Renal cortical epithelial cell (primary cell): Measurements from ENCODE around the gene MRPL53. TPM values are rescaled to one million over a fixed set of nuclear protein-coding genes. Genes with fewer than 3 reads are reported as not detected.
A peak's percentile ranks its signal among the peaks of the same experiment; 100 is the strongest.
"Not testable (repeated sequence)": the region's sequence is repeated elsewhere in the genome, so short reads cannot be mapped to it uniquely, and the experiment has no call there.

Experiments used
- DNase-seq: peaks from one replicate; pipeline ENCODE4 v3.0.0-alpha.2; 2011; ENCODE audit warnings: low read depth
- total RNA-seq: library from RNA; depleted of rRNA; stranded (reverse); fragments of >200 nt; gene quantifications from 2 replicates; pipeline ENCODE4 v1.2.3, GENCODE V29; 2014

MRPL53 gene
- total RNA-seq, 1 donor from 2014 or later: 15.2 TPM

DNA sequence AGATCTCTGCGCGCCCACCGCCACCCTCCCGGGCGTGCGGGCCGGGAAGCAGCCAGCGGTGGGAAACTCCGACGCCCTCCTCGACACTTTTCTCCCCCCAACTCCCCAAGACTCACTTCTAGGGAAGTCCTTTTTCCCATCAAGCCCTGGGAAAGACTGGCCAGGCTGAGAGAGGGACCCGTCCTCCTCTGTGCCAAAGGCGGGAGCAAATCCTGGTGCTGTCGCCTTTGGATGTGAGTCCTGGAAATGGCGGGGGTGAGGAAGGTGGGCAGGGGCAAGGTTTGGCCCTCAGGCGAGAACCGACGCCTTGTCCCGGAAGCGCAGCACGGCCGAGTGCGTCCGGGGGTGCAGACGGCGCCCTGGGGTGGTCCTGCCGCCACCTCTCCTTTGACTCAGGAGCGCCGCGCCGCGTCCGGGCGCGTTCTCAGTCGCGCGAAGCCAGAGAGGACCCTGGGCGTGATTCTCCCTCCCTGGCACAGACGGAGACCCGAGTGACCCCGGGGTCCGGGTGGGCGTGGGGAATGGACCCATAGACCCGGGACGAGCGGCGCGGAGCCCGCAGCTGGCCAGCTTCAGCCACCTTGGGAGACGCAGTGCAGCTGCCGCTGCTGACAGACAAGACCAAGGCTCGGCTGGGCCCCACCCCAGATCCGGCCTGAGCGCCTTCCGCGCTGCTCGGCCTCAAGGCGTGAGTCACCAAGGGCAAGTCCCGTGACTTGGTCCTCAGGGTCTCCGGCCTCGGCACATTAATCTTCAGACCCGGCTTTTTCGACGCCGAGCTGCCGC is 30.4 kb upstream of the MRPL53 start:
- DNase-seq: peak; percentile 62

DNA sequence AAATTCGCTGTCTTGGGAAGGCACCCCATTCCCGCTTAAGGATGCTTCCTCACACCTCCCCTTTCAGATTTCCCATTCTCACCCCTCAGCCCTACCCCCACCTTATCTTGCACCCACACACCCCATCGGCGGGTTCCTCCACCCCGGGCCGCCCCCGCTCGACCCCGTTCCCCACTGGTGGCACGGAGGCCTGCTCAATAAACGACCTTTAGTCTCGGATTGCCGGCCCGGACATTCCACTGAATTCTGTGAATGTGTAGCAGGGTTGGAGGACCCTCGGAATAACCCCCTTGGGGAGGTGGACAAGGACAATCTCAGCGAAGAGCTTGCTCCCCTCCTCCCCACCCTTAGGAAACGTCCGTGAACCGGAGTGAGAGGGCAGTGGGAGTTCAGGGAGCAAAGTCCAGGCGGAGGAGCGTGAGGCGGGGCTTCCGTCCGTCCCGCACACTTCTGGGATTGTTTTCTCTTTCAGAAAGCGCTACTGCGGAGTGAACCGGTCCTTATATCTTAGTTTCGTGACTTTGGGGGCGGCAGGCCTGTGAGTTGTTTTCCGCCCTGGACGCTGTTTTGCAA is 29.8 kb upstream of the MRPL53 start:
- DNase-seq: no peak

DNA sequence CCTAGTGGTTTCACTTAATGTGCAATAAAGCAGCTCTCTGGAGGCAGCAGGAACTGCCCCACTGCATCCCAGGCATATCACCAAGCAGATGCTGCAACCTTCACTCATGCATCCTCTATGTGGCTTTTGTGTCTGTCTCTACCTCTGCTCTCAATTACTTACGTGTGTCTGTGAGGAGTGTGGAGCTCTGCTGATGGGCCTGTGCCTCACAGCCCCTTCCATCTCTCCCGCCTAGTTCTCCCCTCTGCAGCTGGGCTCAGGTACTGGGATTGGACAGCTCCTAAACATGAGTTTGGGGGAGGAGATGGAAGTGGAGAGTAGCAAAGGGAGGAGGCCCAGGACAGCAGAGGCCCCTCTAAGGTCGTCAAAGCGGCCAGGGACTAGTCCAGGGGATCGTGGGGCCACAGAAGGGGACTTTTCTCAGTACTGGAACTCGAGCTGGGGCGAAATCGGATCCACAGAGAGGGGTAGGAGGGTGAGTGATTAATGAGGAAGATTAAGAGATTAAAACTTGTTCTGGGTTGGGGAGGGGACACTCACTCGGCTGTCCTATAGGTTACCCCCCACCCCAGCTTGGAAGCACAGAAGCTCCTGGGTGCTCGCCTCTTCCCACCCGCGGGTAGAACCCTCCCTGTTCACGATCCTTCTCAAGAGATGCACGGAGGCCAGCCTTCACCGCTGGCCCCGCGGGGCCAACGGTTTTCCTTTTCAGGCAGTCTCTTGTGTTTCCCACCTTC is 29.0 kb upstream of the MRPL53 start:
- no peak for DNase-seq

DNA sequence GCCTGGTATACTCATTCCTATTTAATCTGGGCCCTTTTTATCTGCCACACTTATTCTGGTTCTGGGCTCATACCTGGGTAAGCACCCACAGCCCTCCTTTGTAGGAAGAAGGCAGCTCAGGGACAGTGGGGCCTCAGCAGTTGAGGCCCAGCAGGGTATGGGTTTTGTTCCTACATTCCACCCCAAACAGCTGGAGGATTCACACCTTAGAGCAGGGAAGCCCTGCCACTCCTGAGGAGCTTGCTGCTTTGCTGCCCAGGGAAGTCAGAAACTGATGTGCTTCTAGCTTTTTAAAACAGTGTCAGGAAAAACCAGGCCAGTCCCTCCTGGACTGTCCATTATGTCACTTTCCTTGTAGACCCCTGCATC is 28.1 kb upstream of the MRPL53 start:
- no peak for DNase-seq

DNA sequence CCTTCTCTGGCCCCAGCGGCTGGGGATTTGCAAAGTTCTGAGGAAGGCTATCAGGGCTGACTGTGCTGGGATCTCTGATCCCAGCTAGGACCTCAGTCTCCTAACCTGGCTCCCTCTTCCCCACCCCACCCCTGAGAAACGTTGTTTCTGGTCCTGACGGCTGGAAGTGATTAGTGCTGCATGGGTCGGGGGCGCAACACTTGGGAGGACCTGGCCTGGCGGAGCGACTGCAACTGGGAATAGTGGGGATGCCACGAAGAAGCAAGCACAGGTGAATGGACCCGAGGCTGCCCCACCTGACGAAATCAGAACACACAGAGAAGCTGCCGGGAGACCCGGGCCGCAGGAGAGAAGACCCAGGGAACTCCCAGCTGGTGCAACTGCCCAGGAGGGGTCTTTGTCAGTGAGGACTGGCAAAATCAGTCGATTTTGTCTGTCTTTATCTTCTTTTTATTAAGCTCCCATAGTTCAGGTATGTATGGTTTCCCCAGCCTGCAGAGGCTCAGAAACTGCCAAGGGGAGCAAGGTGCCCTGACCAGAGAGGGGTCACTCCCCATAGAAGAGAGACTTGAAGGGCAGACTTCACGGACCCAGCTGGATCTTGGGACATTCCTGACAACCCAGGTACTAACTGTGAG is 27.6 kb upstream of the MRPL53 start:
- no peak for DNase-seq

DNA sequence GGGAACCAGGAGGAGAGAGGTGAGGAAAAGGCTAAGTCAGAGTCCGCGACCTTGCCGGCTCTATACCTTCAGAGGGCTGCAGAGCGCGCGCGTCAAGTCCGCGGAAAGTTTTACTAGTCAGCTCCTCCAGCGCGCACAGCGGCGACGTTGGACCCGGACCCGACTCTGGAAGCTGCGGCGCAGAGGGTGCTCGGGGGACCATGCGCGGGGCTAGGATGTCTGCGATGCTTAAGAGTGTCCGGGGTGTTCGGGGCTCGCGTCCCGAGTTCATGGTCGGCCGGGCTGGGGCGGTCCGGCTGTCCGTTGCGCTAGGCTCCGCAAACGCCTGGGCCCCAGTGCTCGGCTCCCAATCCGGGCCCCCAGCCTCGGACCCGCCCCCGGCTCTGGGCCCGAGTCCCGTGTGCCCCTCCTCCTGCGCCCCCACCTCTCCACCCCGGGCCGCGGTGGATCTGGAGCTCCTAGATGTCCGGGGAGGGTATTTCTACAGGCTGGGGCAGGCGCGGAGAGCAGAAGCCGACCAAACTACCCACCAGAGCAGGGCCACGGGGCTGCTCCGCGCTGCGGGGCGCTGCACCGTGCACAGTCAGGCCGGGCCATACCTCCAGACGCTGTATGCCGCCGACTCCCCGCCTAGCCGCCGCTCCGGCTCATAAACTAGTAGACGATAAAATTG is 26.9 kb upstream of the MRPL53 start, which contains the start of gene LBX2:
TSS of gene LBX2 (minus strand) at position 337 of the 673 bp plus-strand sequence. CDS start at position 271, 66 bp downstream.
- DNase-seq: no peak

DNA sequence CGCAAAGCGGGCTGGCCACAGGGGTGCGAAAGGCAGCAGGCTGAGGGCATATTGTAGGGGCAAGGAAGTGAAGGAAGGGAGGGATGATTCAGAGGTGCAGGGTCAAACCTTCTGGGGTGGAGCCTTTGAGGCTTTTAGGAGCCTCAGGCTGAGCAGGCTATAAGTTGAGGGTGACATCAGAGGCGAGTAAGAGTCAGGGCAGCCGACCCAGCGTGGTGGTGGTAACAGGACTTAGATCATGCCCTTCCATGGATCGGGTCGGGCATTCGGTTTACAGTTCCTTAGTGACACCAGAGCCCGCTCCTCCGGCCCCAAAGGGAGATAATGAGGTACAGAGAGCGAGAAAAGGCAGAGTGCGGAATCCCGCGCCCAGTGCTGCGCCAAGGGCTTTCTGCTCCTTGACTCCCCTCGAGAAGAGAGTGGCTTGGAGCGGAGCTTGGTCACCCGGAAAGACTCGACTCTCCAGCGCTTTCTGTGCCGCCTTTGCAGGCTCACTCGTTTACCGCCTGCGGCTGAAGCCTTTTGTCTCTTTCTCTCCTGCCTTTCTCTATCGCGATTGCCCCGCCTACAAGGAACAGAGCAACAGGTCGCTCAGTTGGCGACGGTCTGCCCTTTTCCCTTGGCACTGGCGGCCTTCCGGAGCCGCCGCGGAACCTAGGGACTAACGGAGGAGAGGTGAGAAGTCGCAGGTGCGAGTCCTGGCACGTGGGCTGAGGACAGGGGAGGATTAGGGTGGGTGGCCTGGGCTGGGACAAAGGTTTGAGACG is 26.2 kb upstream of the MRPL53 start:
- peak; percentile 19 for DNase-seq

DNA sequence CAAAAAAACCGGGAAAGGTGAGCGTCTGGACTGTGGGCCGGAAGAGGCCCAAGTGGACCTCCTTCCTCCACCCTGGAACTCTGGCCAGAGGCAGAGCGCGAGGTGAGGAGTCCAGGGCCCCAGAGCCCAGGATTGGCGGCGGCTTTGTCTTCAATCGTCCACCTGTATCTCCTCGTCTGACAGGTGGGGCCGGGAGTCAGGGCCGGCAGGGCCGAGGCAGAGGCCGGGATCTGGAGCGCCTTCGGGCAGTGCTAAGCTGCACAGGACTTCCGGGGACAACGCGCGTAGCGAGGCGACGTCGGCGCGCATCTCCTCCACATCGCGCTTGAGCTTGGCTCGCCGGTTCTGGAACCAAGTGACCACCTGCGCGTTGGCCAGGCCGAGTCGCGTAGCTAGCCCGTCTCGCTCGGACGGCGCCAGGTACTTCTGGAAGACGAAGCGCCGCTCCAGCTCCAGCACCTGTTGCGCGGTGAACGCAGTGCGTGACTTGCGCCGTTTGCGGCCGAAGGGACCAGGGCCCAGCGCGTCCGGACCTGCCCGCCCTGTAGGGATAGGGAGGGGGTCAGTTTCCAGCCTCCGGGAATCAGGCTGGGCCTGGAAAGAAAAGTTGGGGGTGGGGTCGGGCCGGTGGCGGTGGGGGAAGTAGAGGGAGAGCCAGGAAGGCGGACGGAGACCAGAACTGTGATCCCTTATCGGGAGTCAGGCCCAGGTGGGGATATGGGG is 25.5 kb upstream of the MRPL53 start:
- DNase-seq: no peak

DNA sequence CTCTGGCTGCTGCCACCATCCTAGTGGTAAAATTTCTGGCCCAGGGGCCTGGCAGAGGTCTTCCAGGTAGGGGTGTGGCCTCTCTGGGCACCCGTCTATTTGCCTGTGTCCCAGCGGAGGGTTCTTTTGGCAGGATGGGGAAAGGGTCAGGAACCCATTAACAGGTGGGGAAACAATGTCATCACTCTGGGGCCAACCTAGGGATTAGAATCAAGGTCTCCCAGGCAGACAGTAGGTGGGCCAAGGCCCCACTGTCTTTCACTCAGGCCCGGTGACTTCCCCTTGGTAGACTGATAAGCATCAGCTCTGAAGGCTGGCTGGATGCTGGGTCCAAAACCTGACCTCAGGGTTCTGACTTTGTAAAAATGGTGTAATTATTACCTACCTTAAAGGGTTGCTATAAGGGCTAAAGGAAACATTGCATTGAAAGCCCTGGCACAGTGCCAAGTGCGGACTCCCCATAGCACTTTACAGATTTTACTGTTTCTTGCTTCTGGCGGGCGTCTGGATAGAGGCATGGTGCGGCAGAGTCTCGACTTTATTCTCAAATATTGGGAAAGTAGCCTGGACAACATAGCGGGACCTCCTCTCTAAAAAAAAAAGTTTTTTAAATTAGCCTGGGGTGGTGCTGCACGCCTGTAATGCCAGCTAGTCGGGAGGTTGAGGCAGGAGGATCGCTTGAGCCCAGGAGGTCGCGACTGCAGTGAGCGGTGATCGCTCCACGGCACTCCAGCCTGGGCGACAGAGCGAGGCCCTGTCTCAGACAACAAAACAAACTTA is 24.7 kb upstream of the MRPL53 start:
- DNase-seq: no peak

DNA sequence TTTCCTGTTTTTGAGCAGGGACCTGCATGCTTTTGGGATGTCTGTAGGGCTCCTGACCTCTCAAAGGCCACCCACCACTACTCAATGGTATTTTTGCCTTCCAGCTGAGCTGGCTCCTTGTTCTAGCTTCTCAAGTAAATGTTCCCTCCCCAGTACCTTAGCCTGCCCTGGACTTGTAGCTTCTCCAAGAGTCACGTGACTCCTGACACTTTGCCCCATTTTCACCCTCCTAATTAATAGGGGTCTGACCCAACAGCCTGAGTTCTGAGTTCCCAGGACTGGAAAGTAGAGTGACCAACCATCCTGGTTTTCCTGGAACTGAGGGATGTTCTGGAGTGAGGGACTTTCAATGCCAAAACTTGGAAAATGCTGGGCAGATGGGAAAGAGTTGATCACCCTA is 23.0 kb upstream of the MRPL53 start:
- no peak for DNase-seq

DNA sequence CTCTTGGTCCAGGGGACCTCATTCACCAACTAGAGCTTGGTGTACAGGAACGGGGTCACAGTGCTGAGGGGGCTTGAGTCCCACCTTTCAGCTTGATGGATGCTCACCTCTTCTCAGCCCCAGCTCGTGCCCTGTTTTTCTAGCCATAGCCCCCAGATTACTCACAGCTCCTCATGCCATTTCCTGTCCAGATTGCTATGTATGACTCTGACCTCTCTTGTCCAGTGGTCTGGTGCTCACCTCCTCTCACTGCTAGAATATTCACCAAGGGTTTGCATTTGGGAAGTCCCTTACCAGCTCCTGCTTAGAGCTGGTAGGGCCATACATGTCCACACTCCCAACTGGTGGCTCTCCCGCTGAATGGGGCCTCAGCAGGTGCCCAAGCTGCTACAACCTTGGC is 21.1 kb upstream of the MRPL53 start:
- DNase-seq: no peak

DNA sequence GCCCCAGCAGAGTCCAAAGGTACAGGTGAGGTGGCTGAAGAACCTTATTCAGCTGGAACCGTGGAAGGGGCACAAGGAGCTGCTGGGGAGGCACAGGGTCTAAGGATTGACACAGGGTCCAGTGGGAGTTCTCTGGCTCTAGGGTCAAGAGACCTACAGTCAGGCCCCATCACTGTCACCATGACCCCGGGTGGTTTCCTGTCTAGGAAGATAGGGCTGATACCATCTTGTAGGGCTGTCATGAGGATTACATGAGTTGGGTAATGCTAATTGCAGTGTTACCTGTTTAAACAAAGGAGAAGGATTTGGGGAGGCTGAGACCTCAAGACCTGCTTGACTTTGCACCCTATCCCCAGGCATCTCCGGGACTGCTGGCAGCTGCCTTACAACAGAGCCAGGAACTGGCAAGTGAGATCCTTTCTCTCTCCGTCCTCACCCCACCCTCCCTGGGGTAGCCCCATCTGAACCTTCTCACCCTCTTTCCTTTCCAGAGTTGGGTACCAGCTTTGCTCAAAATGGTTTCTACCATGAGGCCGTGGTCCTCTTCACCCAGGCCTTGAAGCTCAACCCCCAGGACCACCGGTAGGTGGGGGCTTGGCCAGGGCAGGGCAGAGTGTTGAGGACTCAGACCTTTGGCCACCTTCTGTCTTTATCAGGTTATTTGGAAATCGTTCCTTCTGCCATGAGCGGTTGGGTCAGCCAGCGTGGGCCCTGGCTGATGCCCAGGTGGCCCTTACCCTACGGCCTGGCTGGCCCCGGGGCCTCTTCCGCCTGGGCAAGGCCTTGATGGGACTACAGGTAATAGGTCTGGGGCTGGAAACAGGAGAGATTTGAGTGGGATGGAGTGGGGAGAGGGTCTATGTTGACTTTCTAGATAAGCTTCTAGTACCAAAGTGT is 19.4 kb upstream of the MRPL53 start:
- DNase-seq: no peak

DNA sequence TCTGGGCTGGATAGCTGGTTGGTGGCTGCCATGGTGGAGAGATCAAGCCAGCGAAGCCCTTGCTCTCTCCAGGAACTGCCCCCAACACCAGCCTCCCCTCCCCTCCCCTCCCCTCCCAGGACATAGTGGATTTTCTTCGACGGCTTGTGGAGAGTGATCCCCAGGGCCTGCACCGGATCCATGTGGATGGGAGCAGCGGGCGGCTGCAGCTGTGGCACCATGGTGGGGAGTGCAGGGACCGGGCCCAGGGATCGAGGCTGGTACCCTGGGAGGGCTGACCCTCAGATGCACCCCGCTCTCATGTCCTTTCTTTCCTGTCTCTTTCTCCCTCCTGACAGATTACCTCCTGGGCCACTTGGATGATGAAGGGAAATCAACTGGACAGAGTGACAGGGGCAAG is 17.4 kb upstream of the MRPL53 start:
- no peak for DNase-seq

DNA sequence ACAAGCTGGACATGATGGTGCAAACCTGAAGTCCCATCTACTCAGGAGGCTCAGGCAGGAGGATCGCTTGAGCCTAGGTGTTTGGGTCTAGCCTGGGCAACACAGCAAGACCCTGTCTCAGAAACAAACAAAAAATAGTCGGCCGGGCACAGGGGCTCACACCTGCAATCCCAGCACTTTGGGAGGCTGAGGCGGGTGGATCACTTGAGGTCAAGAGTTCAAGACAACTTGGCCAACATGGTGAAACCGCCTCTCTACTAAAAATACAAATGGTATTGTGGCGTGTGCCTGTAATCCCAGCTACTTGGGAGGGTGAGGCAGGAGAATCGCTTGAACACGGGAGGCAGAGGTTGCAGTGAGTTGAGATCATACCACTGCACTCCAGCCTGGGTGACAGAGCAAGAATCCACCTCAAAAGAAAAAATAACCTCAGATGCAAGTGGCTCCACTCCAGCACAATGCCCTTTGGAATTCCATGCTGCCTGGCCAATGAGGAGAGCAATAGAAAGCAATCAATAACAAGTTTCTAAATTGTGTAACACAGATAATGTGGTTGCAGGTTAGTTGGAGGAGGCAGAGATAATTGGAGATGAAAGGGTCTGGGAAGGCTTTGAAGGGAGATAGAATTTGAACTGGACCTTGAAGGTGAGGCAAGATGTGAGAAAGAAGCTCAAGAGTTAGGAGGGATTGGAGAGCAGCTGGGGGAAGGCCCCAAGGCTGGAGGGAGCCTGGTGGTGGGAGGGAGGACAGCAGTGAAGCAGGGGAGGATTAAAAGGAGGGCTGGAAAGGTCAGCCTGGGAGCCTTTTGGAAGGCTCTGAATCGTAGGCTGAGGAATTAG is 16.4 kb upstream of the MRPL53 start:
- no peak for DNase-seq

DNA sequence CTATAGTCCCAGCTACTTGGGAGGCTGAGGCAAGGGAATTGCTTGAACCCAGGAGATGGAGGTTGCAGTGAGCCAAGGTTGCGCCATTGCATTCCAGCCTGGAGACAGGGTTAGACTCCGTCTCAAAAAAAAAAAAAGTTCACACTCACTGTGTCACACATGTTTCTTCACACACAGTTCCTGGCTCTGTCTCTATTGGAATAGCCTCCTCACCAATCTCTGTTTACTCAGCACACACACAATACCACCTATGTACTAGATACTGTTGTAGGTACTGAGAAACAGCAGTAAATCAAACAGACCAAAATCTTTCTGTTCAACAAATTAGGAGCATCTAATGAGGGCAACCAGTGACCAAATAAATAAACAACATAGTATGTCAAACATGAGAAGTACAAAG is 13.7 kb upstream of the MRPL53 start:
- no peak for DNase-seq

DNA sequence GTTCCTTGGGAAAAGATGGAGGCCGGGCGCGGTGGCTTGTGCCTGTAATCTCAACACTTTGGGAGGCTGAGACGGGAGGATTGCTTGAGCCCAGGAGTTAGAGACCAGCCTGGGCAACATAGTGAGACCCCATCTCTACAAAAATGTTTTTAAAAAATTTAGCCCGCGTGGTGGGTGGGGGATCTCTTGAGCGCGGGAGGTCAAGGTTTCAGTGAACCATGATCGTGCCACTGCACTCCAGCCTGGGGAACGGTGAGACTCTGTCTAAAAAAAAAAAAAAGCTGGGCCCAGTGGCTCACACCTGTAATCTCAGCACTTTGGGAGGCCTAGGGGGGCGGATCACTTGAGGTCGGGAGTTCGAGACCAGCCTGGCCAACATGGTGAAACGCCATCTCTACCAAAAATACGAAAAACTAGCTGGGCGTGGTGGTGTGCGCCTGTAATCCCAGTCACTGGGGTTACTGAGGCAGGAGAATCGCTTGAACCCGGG is 11.2 kb upstream of the MRPL53 start:
- DNase-seq: not testable (repeated sequence)
